Uterus (tissue), 2 donors: ENCODE measurements around the gene GAS7.

ENCODE experiments used
- POLR2A ChIP-seq, 2 donors: fragments of 450-650 bp; IDR thresholded peaks; one replicate each; pipeline ENCODE4 v1.6.1; 2016; ENCODE audit warnings: antibody characterized with exemption in 2 of 2, mild to moderate bottlenecking in 1 of 2, moderate library complexity in 1 of 2
- TF ChIP-seq, protein P1 (sequence below), 4 experiments: fragments of 200-600 bp in 2 of 4; fragments of 450-650 bp in 2 of 4; sonication (generic) in 2 of 4; IDR thresholded peaks; one replicate each; pipeline ENCODE4 v1.5.1; 2016 to 2019; ENCODE audit warnings: antibody characterized with exemption in 4 of 4, mild to moderate bottlenecking in 2 of 4, moderate library complexity in 1 of 4

GRCh38 chr17:9906616-9907015 lies 291.8 kb downstream of the GAS7 start:
- TF ChIP-seq, protein P1, sequence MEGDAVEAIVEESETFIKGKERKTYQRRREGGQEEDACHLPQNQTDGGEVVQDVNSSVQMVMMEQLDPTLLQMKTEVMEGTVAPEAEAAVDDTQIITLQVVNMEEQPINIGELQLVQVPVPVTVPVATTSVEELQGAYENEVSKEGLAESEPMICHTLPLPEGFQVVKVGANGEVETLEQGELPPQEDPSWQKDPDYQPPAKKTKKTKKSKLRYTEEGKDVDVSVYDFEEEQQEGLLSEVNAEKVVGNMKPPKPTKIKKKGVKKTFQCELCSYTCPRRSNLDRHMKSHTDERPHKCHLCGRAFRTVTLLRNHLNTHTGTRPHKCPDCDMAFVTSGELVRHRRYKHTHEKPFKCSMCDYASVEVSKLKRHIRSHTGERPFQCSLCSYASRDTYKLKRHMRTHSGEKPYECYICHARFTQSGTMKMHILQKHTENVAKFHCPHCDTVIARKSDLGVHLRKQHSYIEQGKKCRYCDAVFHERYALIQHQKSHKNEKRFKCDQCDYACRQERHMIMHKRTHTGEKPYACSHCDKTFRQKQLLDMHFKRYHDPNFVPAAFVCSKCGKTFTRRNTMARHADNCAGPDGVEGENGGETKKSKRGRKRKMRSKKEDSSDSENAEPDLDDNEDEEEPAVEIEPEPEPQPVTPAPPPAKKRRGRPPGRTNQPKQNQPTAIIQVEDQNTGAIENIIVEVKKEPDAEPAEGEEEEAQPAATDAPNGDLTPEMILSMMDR (IDR thresholded peaks at IDR 0.05) = no peak
- no peak for TF ChIP-seq POLR2A (IDR thresholded peaks at IDR 0.05)
